ENCODE results near the gene MPZ.

MPZ gene

GRCh38 chr1:161309868-161310267 is at the start of gene MPZ:
TSS of gene MPZ (minus strand) at chr1:161309968. CDS start at chr1:161309905, 63 bp downstream.
- TF ChIP-seq, protein P1, sequence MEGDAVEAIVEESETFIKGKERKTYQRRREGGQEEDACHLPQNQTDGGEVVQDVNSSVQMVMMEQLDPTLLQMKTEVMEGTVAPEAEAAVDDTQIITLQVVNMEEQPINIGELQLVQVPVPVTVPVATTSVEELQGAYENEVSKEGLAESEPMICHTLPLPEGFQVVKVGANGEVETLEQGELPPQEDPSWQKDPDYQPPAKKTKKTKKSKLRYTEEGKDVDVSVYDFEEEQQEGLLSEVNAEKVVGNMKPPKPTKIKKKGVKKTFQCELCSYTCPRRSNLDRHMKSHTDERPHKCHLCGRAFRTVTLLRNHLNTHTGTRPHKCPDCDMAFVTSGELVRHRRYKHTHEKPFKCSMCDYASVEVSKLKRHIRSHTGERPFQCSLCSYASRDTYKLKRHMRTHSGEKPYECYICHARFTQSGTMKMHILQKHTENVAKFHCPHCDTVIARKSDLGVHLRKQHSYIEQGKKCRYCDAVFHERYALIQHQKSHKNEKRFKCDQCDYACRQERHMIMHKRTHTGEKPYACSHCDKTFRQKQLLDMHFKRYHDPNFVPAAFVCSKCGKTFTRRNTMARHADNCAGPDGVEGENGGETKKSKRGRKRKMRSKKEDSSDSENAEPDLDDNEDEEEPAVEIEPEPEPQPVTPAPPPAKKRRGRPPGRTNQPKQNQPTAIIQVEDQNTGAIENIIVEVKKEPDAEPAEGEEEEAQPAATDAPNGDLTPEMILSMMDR (IDR thresholded peaks at IDR 0.05; ENCODE audit: low read depth, low read length): no peak
- no peak for DNase-seq (ENCODE audit: extremely low read depth, low read depth)

DNA sequence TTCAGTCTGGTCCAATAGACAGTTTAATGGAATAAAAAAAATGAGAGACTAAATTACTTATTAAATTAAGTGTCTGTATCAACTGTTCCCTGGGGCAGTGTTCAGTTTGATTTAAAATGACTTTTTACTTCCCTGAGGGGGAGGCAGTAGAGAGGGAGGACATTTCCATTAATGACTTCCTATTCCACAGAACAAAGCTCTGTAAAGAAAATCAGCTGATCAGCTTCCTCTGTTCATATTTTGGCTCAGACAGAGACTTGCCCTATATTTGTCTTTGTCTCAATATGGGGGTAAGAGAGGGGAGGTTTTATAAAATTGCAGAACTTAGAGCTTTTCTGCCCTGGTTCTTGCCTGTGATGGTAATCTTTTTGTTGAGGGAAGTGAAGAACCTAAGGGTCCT is 49.5 kb upstream of the MPZ start:
- TF ChIP-seq, protein P1 (IDR thresholded peaks at IDR 0.05; ENCODE audit: low read depth, low read length): no peak
- DNase-seq (ENCODE audit: extremely low read depth, low read depth): no peak

- no peak for DNase-seq (ENCODE audit: extremely low read depth, low read depth)
- TF ChIP-seq, protein P1 (IDR thresholded peaks at IDR 0.05; ENCODE audit: low read depth, low read length): no peak
Measured at GRCh38 chr1:161357073-161357472, 47.3 kb upstream of the MPZ start.

GRCh38 chr1:161351482-161351881 is 41.7 kb upstream of the MPZ start:
- TF ChIP-seq, protein P1 (IDR thresholded peaks at IDR 0.05; ENCODE audit: low read depth, low read length): no peak
- no peak for DNase-seq (ENCODE audit: extremely low read depth, low read depth)

DNA sequence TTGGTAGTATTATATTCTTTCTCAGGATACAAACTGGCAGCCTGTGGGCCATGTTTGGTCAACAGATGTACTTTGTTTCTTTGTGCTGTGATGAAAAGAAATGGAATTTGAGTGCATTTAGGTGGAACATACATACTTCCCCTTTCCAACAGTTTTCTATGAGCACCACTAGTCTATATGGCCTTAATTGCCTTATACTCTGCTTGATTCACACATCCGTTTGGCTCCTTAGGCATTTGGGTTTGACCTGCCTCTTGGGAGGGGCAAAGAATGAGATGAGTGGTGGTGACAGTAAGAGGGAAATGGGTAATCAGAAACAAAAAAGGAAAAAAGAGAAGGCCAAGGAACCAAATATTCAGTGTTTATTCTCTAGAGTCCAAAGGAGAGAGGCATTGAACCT is 40.9 kb upstream of the MPZ start:
- DNase-seq (ENCODE audit: extremely low read depth, low read depth): no peak
- TF ChIP-seq, protein P1 (IDR thresholded peaks at IDR 0.05; ENCODE audit: low read depth, low read length): no peak

- TF ChIP-seq, protein P1 (IDR thresholded peaks at IDR 0.05; ENCODE audit: low read depth, low read length): no peak
Measured at GRCh38 chr1:161342821-161343220, 33.1 kb upstream of the MPZ start.

GRCh38 chr1:161342177-161342576 is 32.4 kb upstream of the MPZ start:
- no peak for DNase-seq (ENCODE audit: extremely low read depth, low read depth)
- TF ChIP-seq, protein P1 (IDR thresholded peaks at IDR 0.05; ENCODE audit: low read depth, low read length): no peak

More at GRCh38 chr1:161342821-161343220, 33.1 kb upstream of the MPZ start:
- DNase-seq (ENCODE audit: extremely low read depth, low read depth): no peak
